CD4-positive, alpha-beta T cell (primary cell): Measurements from ENCODE around the gene CCR3. TPM values are rescaled to one million over a fixed set of nuclear protein-coding genes. Genes with fewer than 3 reads are reported as not detected.

Experiments
- ATAC-seq: fragments of 200-7000 bp; cut with Tn5 transposase; one replicate; pipeline ENCODE4 v1.10.0; 2022; ENCODE audit warnings: mild to moderate bottlenecking; ENCODE audit not compliant: poor library complexity
- CTCF ChIA-PET: fragments of 350-600 bp; sonication (Branson Sonifier 250); formaldehyde crosslinking; loops from one replicate; lab custom pipeline; 2021; ENCODE audit warnings: antibody characterized with exemption, inconsistent platforms; lab: Charles Lee
- POLR2A ChIA-PET: fragments of 350-600 bp; sonication (Branson Sonifier 250); formaldehyde crosslinking; loops from one replicate; lab custom pipeline; 2021; ENCODE audit warnings: antibody characterized with exemption, inconsistent platforms; lab: Charles Lee
- DNase-seq, 14 experiments: peaks; one replicate each; pipeline ENCODE4 v3.0.0-alpha.2; 2013 to 2020; ENCODE audit warnings: mixed read lengths in 2 of 14
- H3K27ac ChIP-seq, 2 donors: one replicate each; pipeline versions ENCODE4 v1.5.1 to v1.7.0; 2013; ENCODE audit warnings: low read length in 2 of 2, low read depth in 1 of 2, mild to moderate bottlenecking in 1 of 2
- H3K27me3 ChIP-seq, 2 experiments: 1 replicate in 1 of 2; 2 replicates in 1 of 2; pipeline versions ENCODE4 v1.6.1 to v1.7.0; 2013; ENCODE audit warnings: low read length in 2 of 2, control low read depth in 1 of 2, mild to moderate bottlenecking in 1 of 2, moderate library complexity in 1 of 2; ENCODE audit not compliant: insufficient read depth in 2 of 2, control insufficient read depth in 1 of 2
- H3K36me3 ChIP-seq: one replicate; pipeline ENCODE4 v1.6.1; 2013; ENCODE audit warnings: low read length, control low read depth; ENCODE audit not compliant: insufficient read depth
- H3K4me1 ChIP-seq: one replicate; pipeline ENCODE4 v1.6.1; 2013; ENCODE audit warnings: low read length, control low read depth; ENCODE audit not compliant: insufficient read depth
- H3K4me3 ChIP-seq: one replicate; pipeline ENCODE4 v1.5.1; 2013; ENCODE audit warnings: mild to moderate bottlenecking, low read length, moderate library complexity
- H3K9me3 ChIP-seq, 2 experiments: 1 replicate in 1 of 2; 2 replicates in 1 of 2; pipeline versions ENCODE4 v1.6.1 to v1.7.0; 2013; ENCODE audit warnings: low read length in 2 of 2, mild to moderate bottlenecking in 2 of 2, control low read depth in 1 of 2, moderate library complexity in 1 of 2; ENCODE audit not compliant: control insufficient read depth in 1 of 2, insufficient read depth in 1 of 2
- H3K27ac Mint-ChIP-seq: one replicate; pipeline ENCODE4 v1.8.0; 2020; ENCODE audit warnings: mixed read lengths
- H3K27me3 Mint-ChIP-seq: one replicate; pipeline ENCODE4 v1.8.0; 2021; ENCODE audit warnings: mixed read lengths
- H3K36me3 Mint-ChIP-seq: one replicate; pipeline ENCODE4 v1.8.0; 2021; ENCODE audit warnings: low read depth, mixed read lengths
- H3K4me1 Mint-ChIP-seq: one replicate; pipeline ENCODE4 v1.8.0; 2021; ENCODE audit warnings: low read depth, mixed read lengths
- H3K4me3 Mint-ChIP-seq: one replicate; pipeline ENCODE4 v1.8.0; 2020; ENCODE audit warnings: mild to moderate bottlenecking, mixed read lengths
- H3K9me3 Mint-ChIP-seq: one replicate; pipeline ENCODE4 v1.8.0; 2020; ENCODE audit warnings: mixed read lengths
- CTCF ChIP-seq: fragments of 200-600 bp; IDR thresholded peaks from one replicate; pipeline ENCODE4 v1.8.0; 2022; ENCODE audit warnings: antibody characterized with exemption, mild to moderate bottlenecking
- intact Hi-C, 2 experiments: fragments of 100-400 bp; cut with DNase I in 1 of 2; cut with micrococcal nuclease in 1 of 2; formaldehyde crosslinking; loops; one replicate each; pipeline versions ENCODE4 v1.15.1 to v1.9.0; 2023 to 2025; cut with DNase I, micrococcal nuclease
- total RNA-seq, 174 experiments: library from RNA in 2 of 174; stranded (reverse) in 2 of 174; gene quantifications; one replicate each; pipeline ENCODE4 v1.2.3 and lab custom pipeline; 2021 to 2026

The CCR3 gene
- total RNA-seq, 2 experiments from 2014 or later: not detected

DNA sequence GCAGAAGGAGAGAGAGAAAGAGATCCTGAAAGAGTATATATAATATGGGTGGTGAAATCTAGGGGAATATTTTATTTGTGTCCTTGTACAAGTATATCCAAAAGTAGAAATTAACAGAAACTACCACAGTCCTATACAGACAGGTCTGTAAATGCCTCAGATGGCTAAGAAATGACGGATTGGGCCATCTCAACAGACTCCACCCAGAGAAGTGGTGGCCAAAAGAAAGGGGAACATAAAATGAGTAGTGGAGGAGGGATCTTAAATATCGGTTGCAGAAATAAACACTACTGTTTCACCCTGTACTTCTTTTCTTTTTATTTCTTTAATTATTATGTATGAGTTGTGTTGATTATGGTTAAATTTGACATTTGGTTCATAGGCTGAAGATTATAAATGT lies 47.7 kb downstream of the CCR3 start:
- intact Hi-C loops: no loop called here
- Histone ChIP-seq H3K4me3 (no peak overlapping the region), H3K4me1 (peaks cover 42% of the 10 kb centered on the region), H3K36me3 (no peaks in the 10 kb centered on the region), H3K27ac (no peak overlapping the region), H3K27me3 (no peaks in the 10 kb centered on the region), H3K9me3 (no peaks in the 10 kb centered on the region)
- Mint-ChIP-seq H3K27ac (no peak overlapping the region), H3K4me1 (peaks cover 37% of the 10 kb centered on the region), H3K9me3 (no peaks in the 10 kb centered on the region), H3K36me3 (no peaks in the 10 kb centered on the region), H3K27me3 (no peaks in the 10 kb centered on the region), H3K4me3 (no peak overlapping the region)
- CTCF ChIA-PET: no interaction called here
- DNase-seq (no peak), ATAC-seq (no peak)
- POLR2A ChIA-PET: no interaction called here
- no peak for TF ChIP-seq CTCF

DNA sequence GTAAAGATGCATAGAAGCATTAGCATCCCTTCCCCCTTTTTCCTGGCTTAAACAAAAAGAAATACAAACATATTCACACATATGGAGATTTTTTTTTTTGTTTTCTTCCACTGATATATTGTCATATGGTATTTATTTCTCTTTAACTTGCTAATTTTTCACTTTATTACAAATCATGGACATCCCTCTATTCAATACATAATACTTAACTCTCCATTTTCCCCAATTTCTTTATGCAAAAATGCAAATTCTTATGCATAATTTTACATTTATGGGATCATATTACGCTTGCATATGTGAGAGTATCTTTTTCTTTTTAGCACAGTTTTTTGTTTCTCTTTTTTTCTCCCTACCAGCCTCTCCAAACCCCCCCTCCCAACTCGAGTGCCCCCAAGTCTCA lies 48.8 kb downstream of the CCR3 start:
- Histone ChIP-seq H3K4me3 (no peak overlapping the region), H3K4me1 (peaks cover 35% of the 10 kb centered on the region), H3K9me3 (no peaks in the 10 kb centered on the region), H3K27me3 (no peaks in the 10 kb centered on the region), H3K36me3 (no peaks in the 10 kb centered on the region), H3K27ac (no peak overlapping the region)
- CTCF ChIA-PET: no interaction called here
- intact Hi-C loops: no loop called here
- H3K9me3 Mint-ChIP-seq: no peaks in the 10 kb centered on the region
- no peak overlapping the region for H3K27ac Mint-ChIP-seq
- ATAC-seq: no peak
- H3K27me3 Mint-ChIP-seq: no peaks in the 10 kb centered on the region
- DNase-seq: no peak
- TF ChIP-seq CTCF: no peak
- H3K4me1 Mint-ChIP-seq: peaks cover 26% of the 10 kb centered on the region
- POLR2A ChIA-PET: no interaction called here
- no peak overlapping the region for H3K4me3 Mint-ChIP-seq
- H3K36me3 Mint-ChIP-seq: no peaks in the 10 kb centered on the region

DNA sequence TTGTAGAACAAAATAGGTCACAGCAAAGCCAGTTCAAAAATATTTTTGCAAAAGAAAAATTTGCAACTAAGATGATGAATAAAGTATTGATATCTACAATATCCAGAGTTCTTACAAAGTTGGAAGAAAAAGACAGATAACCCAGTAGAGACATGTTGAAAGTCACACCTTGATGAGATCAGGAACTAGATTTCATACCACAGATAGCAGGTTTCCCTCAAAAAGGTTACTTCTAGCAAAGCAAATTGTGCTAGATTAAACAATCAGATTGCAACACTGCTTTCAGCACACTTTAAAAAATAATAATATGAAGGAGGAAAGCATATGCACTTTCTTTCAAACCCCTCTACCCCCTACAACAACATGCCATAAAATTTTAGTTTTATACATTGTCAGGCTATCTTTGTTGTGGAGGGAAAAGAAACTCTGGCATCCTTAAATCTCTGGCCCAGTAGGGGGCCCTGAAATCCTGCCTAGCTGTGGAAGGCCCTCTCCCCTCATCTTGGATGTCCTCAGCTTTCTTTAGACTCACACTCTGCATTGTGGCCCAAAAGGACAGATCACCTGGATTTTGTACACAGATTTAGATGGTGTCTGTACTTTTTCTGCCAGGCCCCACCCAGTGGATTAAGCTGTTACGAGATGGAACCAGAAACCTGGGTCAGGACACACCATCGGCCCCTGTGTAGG lies 50.9 kb downstream of the CCR3 start:
- TF ChIP-seq CTCF: no peak

More for the DNA sequence above, 50.9 kb downstream of the CCR3 start:
- Mint-ChIP-seq H3K9me3 (no peaks in the 10 kb centered on the region), H3K4me1 (peaks cover 43% of the 10 kb centered on the region), H3K4me3 (no peak overlapping the region), H3K36me3 (no peaks in the 10 kb centered on the region), H3K27me3 (no peaks in the 10 kb centered on the region), H3K27ac (peak overlapping the region; percentile 42)
- H3K27ac ChIP-seq: peak overlapping the region in 1 of 2 donors; percentile 62
- H3K4me3 ChIP-seq: no peak overlapping the region
- H3K27me3 ChIP-seq: no peaks in the 10 kb centered on the region
- ChIA-PET POLR2A (interaction anchor here (0.7 to 1.4 kb wide), 2 partner anchors 9 to 10 kb away, joined by 3 read pairs; no protein-coding TSS in a partner anchor), CTCF (interaction anchor here (0.8 to 1.9 kb wide), 3 partner anchors 17 to 77 kb away, joined by 3 to 11 read pairs (median 4); partner anchors contain the start of gene CCR5)
- no peaks in the 10 kb centered on the region for H3K36me3 ChIP-seq
- intact Hi-C loops: no loop called here
- no peak for DNase-seq
- H3K4me1 ChIP-seq: peaks cover 46% of the 10 kb centered on the region
- H3K9me3 ChIP-seq: no peaks in the 10 kb centered on the region
- ATAC-seq: no peak
